DOHH2 (cell line): Measurements from ENCODE around the gene PBX4.

Source experiments
- H3F3A ChIP-seq: fragments of 200-600 bp; sonication (generic), shearing (Covaris generic); 2 replicates; pipeline ENCODE4 v1.6.0; 2016; ENCODE audit warnings: antibody characterized with exemption, mild to moderate bottlenecking; ENCODE audit not compliant: control insufficient read depth, insufficient read depth
- H3K27ac ChIP-seq: fragments of 200-600 bp; sonication (generic); 2 replicates; pipeline ENCODE4 v1.5.1; 2014; ENCODE audit warnings: low read depth, mild to moderate bottlenecking, low read length, moderate library complexity
- H3K27me3 ChIP-seq: fragments of 200-600 bp; sonication (generic); 2 replicates; pipeline ENCODE4 v1.6.1; 2014; ENCODE audit warnings: mild to moderate bottlenecking, low read length, mixed read lengths; ENCODE audit not compliant: control insufficient read depth
- H3K36me3 ChIP-seq: fragments of 200-600 bp; sonication (generic); 2 replicates; pipeline ENCODE4 v1.6.1; 2014; ENCODE audit warnings: mild to moderate bottlenecking, low read length, moderate library complexity, mixed read lengths; ENCODE audit not compliant: control insufficient read depth
- H3K4me1 ChIP-seq: fragments of 200-600 bp; sonication (generic); 2 replicates; pipeline ENCODE4 v1.6.1; 2014; ENCODE audit warnings: mild to moderate bottlenecking, low read length, mixed read lengths; ENCODE audit not compliant: control insufficient read depth
- H3K4me2 ChIP-seq: fragments of 200-600 bp; sonication (generic); 2 replicates; pipeline ENCODE4 v1.6.0; 2014; ENCODE audit warnings: mild to moderate bottlenecking, low read length, moderate library complexity
- H3K4me3 ChIP-seq: fragments of 200-600 bp; sonication (generic); 2 replicates; pipeline ENCODE4 v1.5.1; 2014; ENCODE audit warnings: mild to moderate bottlenecking, low read length, mixed read lengths
- H3K79me2 ChIP-seq: fragments of 200-600 bp; sonication (generic); 2 replicates; pipeline ENCODE4 v1.6.1; 2014; ENCODE audit warnings: mild to moderate bottlenecking, low read length, mixed read lengths; ENCODE audit not compliant: control insufficient read depth
- H3K9me2 ChIP-seq: fragments of 200-600 bp; sonication (generic); replicated peaks from 2 replicates; pipeline ENCODE4 v1.6.1; 2014; ENCODE audit warnings: mild to moderate bottlenecking, low read length, mixed read lengths; ENCODE audit not compliant: control insufficient read depth
- H3K9me3 ChIP-seq: fragments of 200-600 bp; sonication (generic); 2 replicates; pipeline ENCODE4 v1.6.1; 2014; ENCODE audit warnings: antibody characterized with exemption, low read length, mixed read lengths; ENCODE audit not compliant: control insufficient read depth, insufficient read depth
- H4K20me1 ChIP-seq: fragments of 200-600 bp; sonication (generic); 2 replicates; pipeline ENCODE4 v1.6.0; 2014; ENCODE audit warnings: low read depth, mild to moderate bottlenecking, antibody characterized with exemption, low read length, moderate library complexity; ENCODE audit not compliant: control insufficient read depth, insufficient read depth
- CTCF ChIP-seq: fragments of 200-600 bp; sonication (generic); IDR thresholded peaks from one replicate; pipeline ENCODE4 v1.5.1; 2014; ENCODE audit warnings: antibody characterized with exemption, mild to moderate bottlenecking, low read depth, low read length; ENCODE audit not compliant: poor library complexity, severe bottlenecking
- EZH2phosphoT487 ChIP-seq: fragments of 200-600 bp; sonication (generic); IDR thresholded peaks from 2 replicates; pipeline ENCODE4 v1.6.1; 2017; ENCODE audit warnings: borderline replicate concordance, mild to moderate bottlenecking, antibody characterized with exemption, low read length, moderate library complexity, mixed read lengths

Gene PBX4

GRCh38 chr19:19530423-19530804 lies 88.1 kb downstream of the PBX4 start:
- H3K4me3 ChIP-seq: no peak overlapping the region
- peaks cover 11% of the 10 kb centered on the region for H3K79me2 ChIP-seq
- H3K9me3 ChIP-seq: no peaks in the 10 kb centered on the region
- peaks cover 39% of the 10 kb centered on the region for H3K36me3 ChIP-seq
- H3K4me2 ChIP-seq: no peak overlapping the region
- H4K20me1 ChIP-seq: no peaks in the 10 kb centered on the region
- no peaks in the 10 kb centered on the region for H3K9me2 ChIP-seq
- H3K4me1 ChIP-seq: peaks cover 30% of the 10 kb centered on the region
- H3K27ac ChIP-seq: no peak overlapping the region
- TF ChIP-seq CTCF (no peak), EZH2phosphoT487 (no peak)
- H3K27me3 ChIP-seq: no peaks in the 10 kb centered on the region
- H3F3A ChIP-seq: peaks cover 10% of the 10 kb centered on the region

- H3K27ac ChIP-seq: no peak overlapping the region
- no peaks in the 10 kb centered on the region for H3K9me2 ChIP-seq
- H3K79me2 ChIP-seq: peaks cover 17% of the 10 kb centered on the region
- no peaks in the 10 kb centered on the region for H4K20me1 ChIP-seq
- no peaks in the 10 kb centered on the region for H3K9me3 ChIP-seq
- TF ChIP-seq EZH2phosphoT487 (no peak), CTCF (no peak)
- H3F3A ChIP-seq: peaks cover 10% of the 10 kb centered on the region
- H3K36me3 ChIP-seq: peaks cover 44% of the 10 kb centered on the region
- no peak overlapping the region for H3K4me2 ChIP-seq
- no peak overlapping the region for H3K4me3 ChIP-seq
- H3K27me3 ChIP-seq: no peaks in the 10 kb centered on the region
- H3K4me1 ChIP-seq: peaks cover 36% of the 10 kb centered on the region
Observed at GRCh38 chr19:19529783-19530422, 88.6 kb downstream of the PBX4 start.

DNA sequence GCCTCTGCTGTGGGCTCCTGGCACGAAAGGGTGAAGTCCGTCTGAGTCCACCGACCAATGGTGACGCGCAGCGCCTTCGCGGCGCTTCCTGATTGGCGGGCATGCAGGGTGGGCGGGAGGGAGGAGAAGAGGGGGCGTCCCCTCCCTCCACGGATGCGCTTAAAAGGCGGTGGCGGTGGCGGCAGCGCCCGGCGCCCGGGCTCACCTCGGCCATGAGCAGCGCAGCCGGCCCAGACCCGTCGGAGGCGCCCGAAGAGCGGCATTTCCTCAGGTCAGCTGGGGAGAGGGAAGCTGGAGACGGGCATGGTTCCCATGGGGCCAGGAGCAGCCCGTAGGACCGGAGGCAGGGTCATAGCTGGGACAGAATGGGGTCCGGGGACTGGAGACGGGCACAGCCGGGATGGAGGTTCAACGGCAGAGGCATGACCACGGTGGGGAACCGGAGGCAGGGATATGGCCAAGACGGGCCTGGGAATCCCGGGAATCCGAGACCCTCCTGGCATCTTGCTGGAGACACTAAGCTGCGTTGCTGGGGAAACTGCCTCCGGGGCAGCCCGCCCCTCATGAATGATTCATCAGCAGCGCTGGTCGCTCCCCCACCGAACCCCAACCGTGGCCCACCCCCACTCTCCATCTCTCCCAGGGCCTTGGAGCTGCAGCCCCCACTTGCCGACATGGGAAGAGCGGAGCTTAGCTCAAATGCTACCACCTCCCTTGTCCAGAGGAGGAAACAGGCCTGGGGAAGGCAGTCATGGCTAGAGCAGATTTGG lies 89.6 kb downstream of the PBX4 start, which contains the start of gene YJEFN3:
YJEFN3 (plus strand) TSS at position 191 of the 770 bp plus-strand sequence; CDS start at position 213, 22 bp downstream.
- Histone ChIP-seq H3K79me2 (peaks cover 27% of the 10 kb centered on the region), H3K4me2 (no peak within 1 kb of the TSS), H4K20me1 (no peaks in the 10 kb centered on the region), H3K9me2 (no peaks in the 10 kb centered on the region), H3K9me3 (no peaks in the 10 kb centered on the region), H3K27ac (no peak within 1 kb of the TSS), H3K4me3 (no peak within 1 kb of the TSS), H3F3A (peaks cover 10% of the 10 kb centered on the region), H3K4me1 (peaks cover 46% of the 10 kb centered on the region), H3K36me3 (peaks cover 53% of the 10 kb centered on the region), H3K27me3 (no peaks in the 10 kb centered on the region)
- TF ChIP-seq CTCF: no peak
- no peak for TF ChIP-seq EZH2phosphoT487
